Stimulated activated CD4-positive, alpha-beta T cell treated with anti-CD3 and anti-CD28 coated beads, Interleukin-4, amount 100 ng/mL, for 4 hours (primary cell): Measurements from ENCODE around the gene KRTAP10-12.
"Not testable (repeated sequence)": the region's sequence is repeated elsewhere in the genome, so short reads cannot be mapped to it uniquely, and the experiment has no call there.

ENCODE experiments used
- DNase-seq, 2 experiments: peaks; one replicate each; pipeline ENCODE4 v3.0.0-alpha.2; 2020

KRTAP10-12 gene, protein sequence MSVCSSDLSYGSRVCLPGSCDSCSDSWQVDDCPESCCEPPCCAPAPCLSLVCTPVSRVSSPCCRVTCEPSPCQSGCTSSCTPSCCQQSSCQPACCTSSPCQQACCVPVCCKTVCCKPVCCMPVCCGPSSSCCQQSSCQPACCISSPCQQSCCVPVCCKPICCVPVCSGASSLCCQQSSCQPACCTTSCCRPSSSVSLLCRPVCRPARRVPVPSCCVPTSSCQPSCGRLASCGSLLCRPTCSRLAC

GRCh38 chr21:44697172-44697810, at the start of gene KRTAP10-12:
Gene KRTAP10-12 (plus strand): TSS chr21:44697172. CDS start chr21:44697202, 30 bp downstream.
- DNase-seq = not testable (repeated sequence)

DNA sequence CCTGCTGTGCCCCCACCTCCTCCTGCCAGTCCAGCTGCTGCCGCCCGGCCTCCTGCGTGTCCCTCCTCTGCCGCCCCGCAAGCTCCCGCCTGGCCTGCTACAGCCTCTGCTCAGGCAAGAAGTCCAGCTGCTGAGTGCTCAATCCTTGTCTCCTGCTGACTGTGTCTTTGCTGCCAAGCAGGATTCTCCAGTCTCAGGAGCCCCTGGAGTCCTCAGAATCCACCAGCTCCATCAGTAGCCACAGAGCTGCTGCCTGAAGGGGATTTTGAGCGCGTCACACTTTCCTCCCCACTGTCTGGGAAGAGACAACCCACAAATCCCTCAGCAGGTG, 49.8 kb upstream of the KRTAP10-12 start:
- no peak for DNase-seq

- DNase-seq = no peak
Observed at GRCh38 chr21:44648557-44649311, 48.2 kb upstream of the KRTAP10-12 start.

DNA sequence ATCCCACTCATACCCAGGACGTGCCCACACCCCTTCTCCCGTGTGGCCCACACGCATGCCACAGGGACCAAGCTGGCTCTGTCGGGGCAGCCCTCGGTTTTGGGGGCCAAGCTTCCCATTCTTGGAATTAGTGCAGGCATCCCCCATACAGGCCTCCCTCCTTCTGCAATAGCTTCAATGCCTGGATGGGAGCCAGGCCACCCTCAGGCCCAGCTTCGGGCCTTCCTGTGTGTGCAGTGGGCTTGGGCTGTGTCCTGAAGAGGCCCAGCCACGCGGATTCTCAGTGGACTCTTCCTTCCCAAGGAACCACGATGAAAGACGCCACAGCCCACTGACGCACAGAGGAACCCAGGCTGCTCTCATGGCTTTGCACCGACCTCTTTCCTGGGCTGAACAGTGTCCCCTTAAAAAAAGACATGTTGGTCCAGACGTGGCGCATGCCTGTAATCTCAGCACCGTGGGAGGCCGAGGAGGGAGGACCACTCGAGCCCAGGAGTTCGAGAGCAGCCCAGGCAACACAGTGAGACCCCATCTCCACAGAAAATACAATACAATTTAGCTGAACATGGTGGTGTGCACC, 47.4 kb upstream of the KRTAP10-12 start:
- DNase-seq = no peak

DNA sequence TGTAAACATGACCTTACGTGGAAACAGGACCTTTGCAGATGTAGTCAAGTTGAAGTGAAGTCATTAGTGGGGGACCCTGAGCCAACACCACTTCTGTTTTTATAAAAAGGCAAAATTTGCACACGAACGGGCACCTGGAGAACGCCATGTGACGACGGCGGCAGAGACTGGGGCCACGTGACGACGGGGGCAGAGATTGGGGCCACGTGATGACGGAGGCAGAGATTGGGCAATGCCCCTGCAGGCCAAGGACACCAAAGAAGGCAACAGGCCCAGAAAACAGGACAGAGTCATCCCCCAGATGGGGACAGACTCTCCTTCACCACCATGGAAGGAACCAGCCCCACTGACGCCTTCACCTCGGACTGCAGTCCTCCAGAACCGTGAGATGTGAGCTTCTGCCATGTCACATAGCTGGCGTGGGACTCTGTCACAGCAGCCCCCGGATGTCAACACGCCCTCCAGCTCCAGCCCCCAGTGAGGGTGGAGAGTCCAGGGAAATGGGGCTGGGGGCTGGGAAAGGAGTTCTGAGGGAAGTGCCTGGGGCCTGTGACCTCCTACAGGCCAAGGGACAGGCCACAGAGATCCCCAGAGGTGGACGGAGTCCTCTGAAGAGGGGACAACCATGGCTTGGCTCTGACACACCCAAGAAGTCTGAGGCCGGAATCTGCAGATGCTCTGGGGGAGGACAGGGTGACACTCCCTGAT, 46.6 kb upstream of the KRTAP10-12 start:
- DNase-seq = no peak

DNA sequence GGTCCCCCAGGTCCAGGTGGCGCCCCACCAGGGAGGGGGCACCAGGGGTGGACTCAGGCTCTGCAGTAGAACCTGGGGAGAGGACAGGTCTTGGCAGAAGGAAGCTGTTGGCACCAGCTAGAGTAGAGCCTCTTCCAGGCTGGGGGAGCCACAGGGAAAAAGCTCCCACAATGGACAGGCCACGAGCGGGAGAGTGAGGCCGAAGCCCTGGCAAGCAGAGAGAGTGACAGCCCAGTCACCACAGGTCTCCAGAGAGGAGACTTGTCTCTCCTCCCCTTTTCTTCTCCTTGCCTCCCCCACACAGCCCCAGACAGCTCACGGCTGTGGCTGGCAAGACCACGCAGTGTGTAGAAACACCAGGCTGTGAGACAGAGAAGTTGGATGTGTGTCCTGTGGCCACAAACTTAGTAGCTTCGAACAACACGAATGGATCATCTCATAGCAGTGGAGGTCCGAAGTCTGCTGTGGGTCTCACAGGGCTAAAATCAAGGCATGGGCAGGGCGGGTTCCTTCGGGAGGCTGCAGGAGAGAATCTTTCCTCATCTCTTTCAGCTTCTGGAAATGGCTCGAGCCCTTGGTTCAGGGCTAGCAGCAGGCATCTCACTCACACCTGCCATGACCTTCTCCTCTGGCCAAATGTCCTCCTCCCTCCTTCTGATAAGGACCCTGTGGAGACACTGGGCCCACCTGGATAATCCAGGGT, 45.8 kb upstream of the KRTAP10-12 start:
- no peak for DNase-seq

DNA sequence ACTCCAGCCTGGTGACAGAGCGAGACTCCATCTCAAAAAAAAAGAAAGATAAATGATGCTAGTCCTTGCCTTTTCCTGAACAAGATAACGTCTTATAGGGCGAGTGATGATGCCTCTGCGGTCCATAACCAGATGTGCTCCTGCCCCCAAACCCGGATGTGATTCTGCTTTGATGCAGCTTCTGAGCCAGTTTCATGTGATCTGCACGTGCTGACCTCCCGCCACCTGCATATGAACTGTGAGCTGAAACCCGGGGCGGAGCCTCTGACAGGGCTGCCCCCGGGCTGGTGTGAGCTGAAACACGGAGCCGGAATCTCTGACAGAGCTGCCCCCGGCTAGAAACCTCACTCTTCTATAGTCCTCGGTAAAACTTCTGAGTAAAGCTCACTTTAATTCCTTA, 43.8 kb upstream of the KRTAP10-12 start:
- no peak for DNase-seq

DNA sequence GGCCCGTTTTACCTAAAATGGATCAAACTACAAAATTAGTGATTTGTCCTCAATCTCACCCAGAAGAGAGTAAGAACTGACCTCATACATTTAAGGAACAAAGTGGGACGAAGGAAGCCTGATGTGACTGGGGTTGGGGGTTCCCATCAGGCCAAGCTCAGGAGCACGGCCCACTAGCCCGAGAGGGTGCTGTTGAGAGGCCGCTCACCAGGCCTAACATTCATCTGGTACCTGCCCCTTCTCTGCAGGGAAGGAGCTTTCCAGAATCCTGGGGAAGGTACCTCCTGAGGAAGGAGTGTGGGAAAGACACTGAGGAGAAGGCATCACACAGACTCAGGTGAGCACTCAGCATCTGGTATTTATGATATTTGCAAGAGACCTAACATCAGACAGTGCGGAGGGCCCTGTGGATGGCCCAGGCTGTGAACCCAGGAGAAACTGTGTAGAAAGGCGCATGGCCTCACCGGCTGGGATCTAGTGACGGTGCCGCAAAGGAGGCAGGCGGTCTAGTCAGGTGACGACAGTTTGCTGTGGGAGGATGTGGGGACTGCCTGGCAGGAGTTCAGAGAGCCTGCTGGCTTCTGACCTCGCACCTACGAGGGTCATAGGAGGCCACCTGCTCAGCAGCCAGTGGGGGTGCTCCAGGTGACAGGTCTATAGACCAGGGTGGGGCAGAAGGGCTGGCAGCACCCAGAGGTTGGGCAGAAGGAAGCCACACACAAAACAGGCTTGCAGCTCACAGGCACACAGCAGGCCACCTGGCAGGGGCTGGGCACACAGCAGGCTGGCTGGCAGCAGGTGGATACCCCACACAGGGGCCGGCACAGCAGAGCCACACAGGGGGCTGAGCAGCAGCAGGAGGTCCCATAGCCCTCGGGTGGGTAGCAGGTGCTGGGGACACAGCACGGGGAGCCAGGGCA, 43.1 kb upstream of the KRTAP10-12 start:
- DNase-seq = peak in 1 of 2 experiments; percentile 24

- no peak for DNase-seq
Observed at GRCh38 chr21:44654576-44655175, 42.3 kb upstream of the KRTAP10-12 start, which contains the start of gene KRTAP12-4. Gene KRTAP12-4 (minus strand): TSS chr21:44654659. CDS start chr21:44654614, 45 bp downstream.

DNA sequence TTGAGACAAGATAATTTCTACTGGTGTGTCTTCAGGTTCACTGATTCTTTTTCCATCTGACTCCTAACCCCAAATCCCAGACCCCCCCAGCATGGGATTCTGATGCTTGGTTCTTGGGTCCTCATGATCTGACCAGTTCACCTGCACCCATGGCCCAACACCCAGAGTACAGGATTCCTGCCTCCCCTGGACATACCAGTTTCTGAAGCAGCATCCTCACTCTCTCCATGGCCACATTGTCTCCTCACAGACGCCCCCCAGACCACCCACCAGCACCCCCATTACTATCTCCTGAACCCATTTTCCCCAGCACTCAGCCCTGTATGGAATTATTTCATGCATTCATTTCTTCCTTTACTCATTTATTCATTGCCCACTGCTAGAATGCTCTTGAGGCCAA, 40.1 kb upstream of the KRTAP10-12 start:
- no peak for DNase-seq

DNA sequence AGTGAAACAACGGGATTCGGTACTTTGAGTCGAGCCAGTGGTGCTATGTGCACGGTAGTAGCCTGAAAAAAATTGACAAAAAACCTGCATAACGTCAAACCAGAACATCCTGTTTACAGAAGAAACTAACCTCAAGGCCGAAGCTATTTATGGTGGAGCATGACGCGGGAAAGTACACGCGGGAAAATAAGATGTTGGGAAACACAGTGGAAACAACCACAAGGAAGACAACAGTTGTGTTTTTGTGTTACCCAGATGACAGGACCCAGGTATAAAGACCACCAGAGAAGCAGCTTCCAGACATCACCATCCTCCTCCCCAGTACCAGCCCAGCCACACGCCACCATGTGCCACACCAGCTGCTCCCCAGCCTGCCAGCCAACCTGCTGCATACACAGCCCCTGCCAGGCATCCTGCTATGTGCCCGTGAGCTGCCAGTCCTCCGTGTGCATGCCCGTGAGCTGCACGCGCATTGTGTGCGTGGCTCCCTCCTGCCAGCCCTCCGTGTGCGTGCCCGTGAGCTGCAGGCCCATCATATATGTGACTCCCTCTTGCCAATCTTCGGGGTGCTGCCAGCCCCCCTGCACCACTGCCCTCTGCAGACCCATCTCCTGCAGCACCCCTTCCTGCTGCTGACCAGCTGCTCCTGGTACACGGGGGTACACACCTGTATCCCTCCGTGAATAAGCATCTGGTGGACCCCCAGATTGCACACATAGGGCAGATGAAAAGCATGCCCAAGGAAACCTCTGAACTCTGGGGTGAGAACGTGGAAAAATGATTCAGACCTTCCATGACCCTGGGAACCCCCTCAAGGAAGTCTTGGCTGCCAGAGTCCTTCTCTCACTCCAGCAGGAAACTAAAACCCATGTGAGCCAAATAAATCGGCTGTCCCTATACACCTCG, 39.1 kb upstream of the KRTAP10-12 start, which contains the start of gene KRTAP12-3:
Gene KRTAP12-3, plus strand, starts transcription at position 298 of the 906 bp plus-strand sequence. Its CDS starts 48 bp downstream, at position 346.
- no peak for DNase-seq

DNA sequence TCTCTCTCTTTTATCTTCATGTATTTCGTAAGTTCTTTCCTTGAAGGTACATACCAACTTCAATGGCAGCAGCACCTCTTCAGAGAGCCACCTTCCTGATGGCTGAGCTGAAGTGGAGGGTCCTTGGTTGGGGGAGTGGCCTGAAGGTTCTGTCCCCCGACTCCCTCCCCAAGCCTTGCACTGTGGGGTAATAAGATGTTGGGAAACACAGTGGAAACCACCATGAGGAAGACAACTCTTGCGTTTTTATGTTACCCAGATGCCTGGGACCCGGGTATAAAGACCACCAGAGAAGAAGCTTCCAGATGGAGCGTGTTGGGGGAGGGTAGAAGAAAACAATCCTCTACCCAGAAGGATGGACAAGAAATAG, 38.4 kb upstream of the KRTAP10-12 start:
- DNase-seq = no peak

- no peak for DNase-seq
Observed at GRCh38 chr21:44658913-44659595, 37.9 kb upstream of the KRTAP10-12 start.

- DNase-seq = not testable (repeated sequence)
Observed at GRCh38 chr21:44661567-44661966, 35.4 kb upstream of the KRTAP10-12 start.

DNA sequence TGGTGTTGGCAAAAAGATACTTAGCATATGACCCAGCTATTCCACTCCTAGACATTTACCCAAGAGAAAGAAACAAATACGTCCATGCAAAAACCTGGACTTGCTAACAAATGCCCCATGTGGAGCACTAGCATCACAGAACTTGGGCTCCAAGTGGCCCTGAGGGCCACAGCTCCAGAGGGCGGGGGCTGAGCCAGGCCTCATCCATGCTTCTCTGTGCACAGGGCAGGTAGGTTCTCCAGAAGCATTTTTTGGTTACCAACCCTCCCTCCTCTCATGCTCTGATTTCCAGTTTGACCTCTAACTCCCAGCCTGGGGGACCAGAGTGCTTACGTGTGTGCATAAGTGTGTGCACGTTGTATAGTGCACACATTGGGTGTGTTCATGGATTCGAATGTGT, 32.3 kb upstream of the KRTAP10-12 start:
- DNase-seq = no peak

DNA sequence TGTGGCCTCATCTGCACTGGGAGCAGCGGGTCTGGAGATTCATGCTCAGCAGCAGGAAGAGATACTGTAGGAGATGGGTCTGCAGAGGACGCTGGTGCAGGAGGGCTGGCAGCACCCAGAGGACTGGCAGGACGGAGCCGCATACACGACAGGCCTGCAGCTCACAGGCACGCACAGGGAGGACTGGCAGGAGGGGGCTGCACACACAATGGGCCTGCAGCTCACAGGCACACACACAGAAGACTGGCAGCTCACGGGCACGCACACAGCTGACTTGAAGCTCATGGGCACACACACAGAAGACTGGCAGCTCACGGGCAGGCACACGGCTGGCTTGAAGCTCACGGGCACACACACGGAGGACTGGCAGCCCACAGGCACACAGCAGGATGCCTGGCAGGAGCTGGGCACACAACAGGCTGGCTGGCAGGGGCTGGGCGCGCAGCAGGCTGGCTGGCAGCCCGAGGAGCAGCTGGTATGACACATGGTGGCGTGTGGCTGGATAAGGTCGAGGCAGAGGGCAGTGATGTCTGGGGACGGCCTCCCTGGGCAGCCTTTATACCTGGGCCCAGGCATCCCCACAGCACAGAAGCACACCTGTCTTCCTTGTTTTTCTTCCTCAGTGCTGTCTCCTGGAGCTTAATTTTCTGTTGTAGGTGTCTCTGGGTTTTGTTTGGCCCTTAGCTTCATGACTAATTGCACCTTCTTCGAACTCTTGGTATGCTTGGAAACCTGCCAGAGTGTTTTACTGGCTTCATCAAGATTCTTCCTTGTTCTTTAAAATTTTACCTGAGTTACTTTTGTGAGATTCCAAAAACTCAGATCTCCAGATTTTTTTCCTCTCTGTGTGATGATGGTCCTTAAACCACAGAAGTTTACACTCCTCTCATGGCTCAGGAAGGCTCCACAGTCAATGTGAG, 30.3 kb upstream of the KRTAP10-12 start, which contains the start of gene KRTAP12-2:
Gene KRTAP12-2, minus strand, starts transcription at position 527 of the 920 bp plus-strand sequence. Its CDS starts 41 bp downstream, at position 486.
- no peak for DNase-seq

GRCh38 chr21:44667612-44668011, 29.4 kb upstream of the KRTAP10-12 start:
- no peak for DNase-seq
